ENCODE data around the gene PGM2L1. TPM values are rescaled to one million over a fixed set of nuclear protein-coding genes. Genes with fewer than 3 reads are reported as not detected.

PGM2L1 gene
- total RNA-seq, 1 experiment from 2014 or later, result 3.7 TPM

GRCh38 chr11:74307434-74307833, 90.8 kb downstream of the PGM2L1 start:
- no peak for DNase-seq (ENCODE audit: low read depth)

GRCh38 chr11:74306435-74307175, 91.6 kb downstream of the PGM2L1 start:
- no peak for DNase-seq (ENCODE audit: low read depth)

- no peak for DNase-seq (ENCODE audit: low read depth)
Measured at GRCh38 chr11:74299015-74299414, 99.2 kb downstream of the PGM2L1 start.

GRCh38 chr11:74297484-74297883, 100.7 kb downstream of the PGM2L1 start:
- no peak for DNase-seq (ENCODE audit: low read depth)

GRCh38 chr11:74288911-74289310, 109.3 kb downstream of the PGM2L1 start:
- no peak for DNase-seq (ENCODE audit: low read depth)

GRCh38 chr11:74288161-74288560, 110.1 kb downstream of the PGM2L1 start:
- DNase-seq (ENCODE audit: low read depth), result peak; percentile 94

- DNase-seq (ENCODE audit: low read depth), result peak; percentile 39
Measured at GRCh38 chr11:74284466-74284865, 113.8 kb downstream of the PGM2L1 start.

GRCh38 chr11:74283580-74284180, 114.6 kb downstream of the PGM2L1 start:
- no peak for DNase-seq (ENCODE audit: low read depth)

- DNase-seq (ENCODE audit: low read depth), result peak; percentile 16
Measured at GRCh38 chr11:74282914-74283371, 115.3 kb downstream of the PGM2L1 start.

GRCh38 chr11:74282421-74282820, 115.8 kb downstream of the PGM2L1 start:
- DNase-seq (ENCODE audit: low read depth), result no peak

- DNase-seq (ENCODE audit: low read depth), result no peak
Measured at GRCh38 chr11:74280494-74280893, 117.7 kb downstream of the PGM2L1 start.

Small RNA genes within 50 kb of the gene (small RNA-seq; reads per million reads assigned to genes)
- gene MIR548AL, result not detected

Other genes with a start within 250 kb of the PGM2L1 start
- gene C2CD3, start 227.4 kb downstream of the PGM2L1 start, total RNA-seq (2014; rRNA removed; shearing (Covaris generic)), result 11.9 and 20.5 TPM in 2 replicates
- gene PPME1, start 227.1 kb downstream of the PGM2L1 start, total RNA-seq (2014; rRNA removed; shearing (Covaris generic)), result 44.0 and 53.1 TPM in 2 replicates
- gene P4HA3, start 86.8 kb downstream of the PGM2L1 start, total RNA-seq (2014; rRNA removed; shearing (Covaris generic)), result 0.74 and 1.1 TPM in 2 replicates
- gene KCNE3, start 69.1 kb upstream of the PGM2L1 start, total RNA-seq (2014; rRNA removed; shearing (Covaris generic)), result not detected in 2 replicates
- gene LIPT2, start 95.3 kb upstream of the PGM2L1 start, total RNA-seq (2014; rRNA removed; shearing (Covaris generic)), result 2.9 and 3.7 TPM in 2 replicates
- gene POLD3, start 194.1 kb upstream of the PGM2L1 start, total RNA-seq (2014; rRNA removed; shearing (Covaris generic)), result 15.8 and 18.1 TPM in 2 replicates

Measured in HT1080 (cell line).